Caco-2 (cell line): ENCODE data around the gene KLHDC2. TPM values are rescaled to one million over a fixed set of nuclear protein-coding genes. Genes with fewer than 3 reads are reported as not detected.

ENCODE experiments used
- Bru-seq: library from RNA; stranded (reverse); fragments of 400-500 nt; gene quantifications from one replicate; lab custom pipeline; 2021; lab: Mats Ljungman, UMichigan
- BruChase-seq, 2 experiments: library from RNA; stranded (reverse); fragments of 400-500 nt; gene quantifications; one replicate each; lab custom pipeline; 2021; lab: Mats Ljungman, UMichigan
- BruUV-seq: library from RNA; stranded (reverse); fragments of 400-500 nt; replicated peaks from 2 replicates; lab custom pipeline; 2021; lab: Mats Ljungman, UMichigan
- CTCF ChIA-PET: fragments of 300-600 bp; sonication (Branson Sonifier 250); formaldehyde crosslinking; loops from one replicate; lab custom pipeline; 2022; ENCODE audit warnings: antibody characterized with exemption; lab: Charles Lee
- POLR2A ChIA-PET: fragments of 300-600 bp; sonication (Branson Sonifier 250); formaldehyde crosslinking; loops from one replicate; lab custom pipeline; 2022; ENCODE audit warnings: antibody characterized with exemption; lab: Charles Lee
- DNase-seq, 2 experiments: peaks; one replicate each; pipeline versions ENCODE4 v3.0.0 to v3.0.0-alpha.2; 2020 to 2022
- H3K27me3 ChIP-seq: replicated peaks from 2 replicates; pipeline ENCODE4 v1.6.0; 2011; ENCODE audit warnings: low read length; ENCODE audit not compliant: control insufficient read depth, insufficient read depth
- H3K36me3 ChIP-seq: 2 replicates; pipeline ENCODE4 v1.5.1; 2011; ENCODE audit warnings: low read length; ENCODE audit not compliant: control insufficient read depth, insufficient read depth
- H3K4me1 ChIP-seq: fragments of 250-450 bp; sonication (Bioruptor Pico); 2 replicates; pipeline ENCODE4 v1.5.1; 2020; ENCODE audit warnings: mild to moderate bottlenecking
- H3K4me3 ChIP-seq: 2 replicates; pipeline ENCODE4 v1.5.1; 2011; ENCODE audit warnings: low read depth, mild to moderate bottlenecking, control low read depth, low read length
- H3K9me3 ChIP-seq: fragments of 250-450 bp; sonication (Bioruptor Pico); 2 replicates; pipeline ENCODE4 v1.5.1; 2020; ENCODE audit warnings: mild to moderate bottlenecking, moderate library complexity
- H3K27ac Mint-ChIP-seq: one replicate; pipeline ENCODE4 v1.8.0; 2022; ENCODE audit warnings: mixed read lengths; ENCODE audit not compliant: unreplicated experiment
- H3K27me3 Mint-ChIP-seq: one replicate; pipeline ENCODE4 v1.8.0; 2022; ENCODE audit warnings: mixed read lengths; ENCODE audit not compliant: insufficient read depth, unreplicated experiment
- H3K36me3 Mint-ChIP-seq: one replicate; pipeline ENCODE4 v1.8.0; 2022; ENCODE audit warnings: mild to moderate bottlenecking, mixed read lengths; ENCODE audit not compliant: insufficient read depth, unreplicated experiment
- H3K4me1 Mint-ChIP-seq: one replicate; pipeline ENCODE4 v1.8.0; 2022; ENCODE audit warnings: low read depth, mixed read lengths; ENCODE audit not compliant: unreplicated experiment
- H3K4me3 Mint-ChIP-seq: one replicate; pipeline ENCODE4 v1.8.0; 2022; ENCODE audit warnings: mild to moderate bottlenecking, moderate library complexity, mixed read lengths; ENCODE audit not compliant: unreplicated experiment
- H3K9me3 Mint-ChIP-seq: one replicate; pipeline ENCODE4 v1.8.0; 2022; ENCODE audit warnings: mixed read lengths; ENCODE audit not compliant: unreplicated experiment
- CTCF ChIP-seq, 2 experiments: fragments of 200-600 bp in 1 of 2; IDR thresholded peaks; 1 replicate in 1 of 2; 2 replicates in 1 of 2; pipeline versions ENCODE4 v1.5.1 to v1.8.0; 2011 to 2022; ENCODE audit warnings: antibody characterized with exemption in 1 of 2, control low read depth in 1 of 2, inconsistent platforms in 1 of 2, low read depth in 1 of 2, low read length in 1 of 2, mild to moderate bottlenecking in 1 of 2, moderate library complexity in 1 of 2; ENCODE audit not compliant: insufficient read depth in 1 of 2, severe bottlenecking in 1 of 2, unreplicated experiment in 1 of 2
- intact Hi-C: fragments of 100-400 bp; cut with micrococcal nuclease; formaldehyde crosslinking; loops from one replicate; pipeline ENCODE4 v1.10.0; 2022; ENCODE audit not compliant: unreplicated experiment
- long read RNA-seq: library from polyadenylated mRNA; stranded (forward); transcript quantifications from one replicate; pipeline ENCODE4 v2.0.0, GENCODE V29; 2022
- total RNA-seq: library from RNA; stranded (reverse); gene quantifications from 2 replicates; pipeline ENCODE4 v1.2.3, GENCODE V29; 2022

The KLHDC2 gene
- 76.5 and 89.4 TPM in 2 replicates for total RNA-seq
- Bru-seq, nascent RNA, result percentile 91 among the genes with signal in this experiment
- BruChase-seq, experiment 1, labeled RNA remaining after a 2-hour chase, result percentile 86 among the genes with signal in this experiment
- percentile 91 among the genes with signal in this experiment for BruChase-seq, experiment 2, labeled RNA remaining after a 6-hour chase
- long read RNA-seq, full-length matches to known transcripts, result 258 of 313 reads
- long read RNA-seq, partial matches to known transcripts, result 17 of 313 reads
- long read RNA-seq, other reads (novel, unspliced or antisense), result 38 of 313 reads

GRCh38 chr14:49767571-49768300, at the start of gene KLHDC2:
Gene KLHDC2 (plus strand): TSS chr14:49768153. CDS start chr14:49768469, 316 bp downstream.
- H3K27me3 ChIP-seq, result no peaks in the 10 kb centered on the region
- ChIA-PET POLR2A (interaction anchor here (0.6 to 3.3 kb wide), 24 partner anchors 10 to 1237 kb away, joined by 3 to 22 read pairs (median 4); partner anchors contain the start of genes MGAT2, POLE2, RPL36AL and RPS29), CTCF (interaction anchor here (0.5 to 3.0 kb wide), 8 partner anchors 9 to 134 kb away, joined by 3 to 23 read pairs (median 4); partner anchors contain the start of genes DNAAF2 and POLE2)
- H3K36me3 Mint-ChIP-seq, result peaks cover 45% of the 10 kb centered on the region
- DNase-seq, result peak; percentile 88 to 94
- no peaks in the 10 kb centered on the region for H3K36me3 ChIP-seq
- H3K4me3 Mint-ChIP-seq, result peak within 1 kb of the TSS; percentile 79
- H3K4me1 Mint-ChIP-seq, result peaks cover 10% of the 10 kb centered on the region
- H3K9me3 Mint-ChIP-seq, result no peaks in the 10 kb centered on the region
- intact Hi-C loops, result loop anchor here (1.0 to 10.0 kb wide), 2 partner anchors 74 to 337 kb away; partner anchors contain the start of gene KLHDC1
- TF ChIP-seq CTCF (IDR thresholded peaks at IDR 0.05; ENCODE audit: insufficient read depth in 1 of 2, low read depth in 1 of 2, low read length in 1 of 2, severe bottlenecking in 1 of 2, unreplicated experiment in 1 of 2), result no peak
- H3K4me1 ChIP-seq, result peaks cover 35% of the 10 kb centered on the region
- H3K27ac Mint-ChIP-seq, result peak within 1 kb of the TSS; percentile 79
- no peaks in the 10 kb centered on the region for H3K27me3 Mint-ChIP-seq
- BruUV-seq, result no TSS peak
- no peaks in the 10 kb centered on the region for H3K9me3 ChIP-seq
- H3K4me3 ChIP-seq, result peak within 1 kb of the TSS; percentile 99

- no peaks in the 10 kb centered on the region for H3K27me3 Mint-ChIP-seq
- no peaks in the 10 kb centered on the region for H3K36me3 Mint-ChIP-seq
- no TSS peak for BruUV-seq
- intact Hi-C loops, result loop anchor here (1.0 to 5.0 kb wide), 4 partner anchors 28 to 132 kb away; partner anchors contain the start of genes KLHDC1 and NEMF
- no peak overlapping the region for H3K4me3 Mint-ChIP-seq
- CTCF ChIA-PET, result interaction anchor here (1.4 kb wide), 1 partner anchor 47 kb away, joined by 11 read pairs; the partner anchor contains the start of gene KLHDC2
- Histone ChIP-seq H3K9me3 (peaks cover 6% of the 10 kb centered on the region; the same call in 1 of the 2 replicates), H3K4me1 (no peaks in the 10 kb centered on the region), H3K4me3 (no peak overlapping the region), H3K27me3 (no peaks in the 10 kb centered on the region), H3K36me3 (no peaks in the 10 kb centered on the region)
- H3K9me3 Mint-ChIP-seq, result peaks cover 6% of the 10 kb centered on the region
- POLR2A ChIA-PET, result interaction anchor here (1.4 kb wide), 1 partner anchor 47 kb away, joined by 14 read pairs; the partner anchor contains the start of gene KLHDC2
- no peak for DNase-seq
- peaks cover 11% of the 10 kb centered on the region for H3K4me1 Mint-ChIP-seq
- TF ChIP-seq CTCF (IDR thresholded peaks at IDR 0.05; ENCODE audit: insufficient read depth in 1 of 2, low read depth in 1 of 2, low read length in 1 of 2, severe bottlenecking in 1 of 2, unreplicated experiment in 1 of 2), result no peak
- no peak overlapping the region for H3K27ac Mint-ChIP-seq
Observed at GRCh38 chr14:49720744-49721143, 47.2 kb upstream of the KLHDC2 start.
